ENCODE results near the gene MEPCE.

Gene MEPCE

GRCh38 chr7:100407285-100408180 lies 22.1 kb upstream of the MEPCE start:
- DNase-seq = peak; percentile 62

GRCh38 chr7:100411101-100411500 lies 18.5 kb upstream of the MEPCE start:
- no peak for DNase-seq

- no peak for DNase-seq
These were observed 16.3 kb upstream of the MEPCE start for GRCh38 chr7:100413346-100413745.

DNA sequence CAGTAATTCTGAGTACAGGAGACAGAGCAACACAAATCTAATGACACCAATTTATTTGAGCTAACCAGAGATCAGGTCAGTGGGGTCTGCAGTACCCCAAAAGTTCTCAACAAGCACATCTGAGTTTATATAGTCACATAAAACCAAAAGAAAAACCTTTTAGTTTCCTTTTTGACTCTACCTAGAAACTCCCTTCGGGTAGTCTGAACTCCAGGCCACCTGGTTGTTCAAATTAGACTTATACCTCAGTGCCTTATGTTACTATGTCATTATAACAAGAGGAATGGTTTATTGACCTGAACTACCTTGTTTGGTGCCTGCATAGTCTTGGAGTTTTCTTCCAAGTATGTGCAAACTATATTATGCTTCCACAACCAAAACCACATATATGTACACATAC lies 15.7 kb upstream of the MEPCE start:
- no peak for DNase-seq

DNA sequence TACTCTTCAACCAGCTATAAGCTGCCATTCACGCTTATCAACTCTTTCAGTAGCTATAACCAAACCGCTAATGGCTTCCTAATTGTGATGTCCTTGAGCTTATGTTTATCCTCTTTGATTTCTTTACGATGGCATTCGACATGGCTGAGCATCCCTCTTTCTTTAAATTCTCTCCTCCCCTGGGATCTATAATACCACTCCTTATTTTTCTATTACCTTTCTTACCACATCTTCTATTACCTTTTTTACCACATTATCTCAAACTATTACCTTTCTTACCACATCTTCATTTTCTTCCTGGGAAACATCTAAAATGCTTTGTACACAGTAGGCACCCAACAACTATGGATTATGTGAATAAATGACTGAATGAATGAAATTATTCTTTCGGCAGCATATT lies 14.2 kb upstream of the MEPCE start:
- DNase-seq = no peak

- DNase-seq = no peak
These were observed 10.5 kb upstream of the MEPCE start for GRCh38 chr7:100418930-100419659.

DNA sequence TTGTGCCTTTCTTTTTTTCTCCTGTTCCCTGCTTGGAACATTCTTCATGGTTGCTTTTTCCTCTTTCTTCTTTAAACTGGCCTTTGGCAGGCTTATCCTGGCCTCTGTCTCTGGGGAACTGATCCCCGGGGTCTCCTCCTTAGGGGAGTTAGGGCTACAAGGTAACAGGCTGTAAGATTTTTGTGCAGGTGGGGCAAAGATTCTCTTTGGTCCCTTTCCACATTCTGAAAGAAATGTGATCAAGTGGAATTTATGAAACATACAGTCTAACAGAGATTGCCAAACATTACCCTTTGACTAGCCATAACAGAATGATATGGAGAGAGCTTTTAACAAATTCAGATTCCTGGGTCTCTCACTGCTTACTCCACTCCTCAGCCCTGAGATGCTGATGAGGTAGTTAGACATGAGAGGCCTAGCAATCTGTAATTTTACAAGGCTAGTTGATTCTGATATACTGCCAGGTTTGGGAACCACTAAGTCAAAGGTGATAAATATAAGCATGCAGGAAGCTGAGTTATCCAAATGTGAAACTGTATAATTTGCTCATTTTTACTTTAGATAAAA lies 9.9 kb upstream of the MEPCE start:
- no peak for DNase-seq

DNA sequence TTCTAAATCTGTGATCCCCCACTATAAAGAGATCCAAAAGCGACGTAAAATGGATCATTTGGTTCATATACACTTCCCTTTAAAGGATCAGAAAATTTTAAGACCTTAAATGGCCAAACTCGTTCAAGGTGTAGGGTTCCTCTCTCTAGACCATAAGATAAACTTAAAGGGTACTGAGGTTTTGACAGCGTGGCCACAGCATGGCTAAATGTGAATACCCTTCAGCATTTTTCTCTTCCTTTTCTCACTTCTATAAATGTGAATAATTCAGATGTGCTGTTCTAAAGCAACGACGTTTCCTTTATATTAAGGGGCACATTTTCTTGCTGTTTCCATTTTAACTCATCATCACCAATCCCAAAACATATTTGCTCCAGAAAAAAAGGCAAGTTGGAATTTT lies 6.3 kb upstream of the MEPCE start:
- DNase-seq = no peak

DNA sequence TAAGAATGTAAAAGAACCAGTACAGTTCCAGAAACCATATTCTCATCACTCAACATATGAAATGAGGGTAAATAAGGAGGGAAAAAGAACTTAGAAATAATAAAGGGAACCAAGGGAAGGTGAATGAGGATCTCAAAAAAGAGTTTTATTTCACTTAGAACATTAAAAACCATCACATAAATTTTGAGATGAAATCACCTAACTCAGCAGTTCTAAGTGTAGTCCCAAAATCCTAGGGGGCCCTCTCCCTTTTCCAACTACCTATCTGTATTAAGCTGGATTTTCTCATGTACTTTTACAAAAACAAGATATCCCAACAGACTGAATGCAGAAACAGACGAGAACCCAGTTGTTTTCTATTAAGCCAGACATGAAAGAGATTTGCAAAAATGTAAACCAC lies 4.3 kb upstream of the MEPCE start:
- no peak for DNase-seq

DNA sequence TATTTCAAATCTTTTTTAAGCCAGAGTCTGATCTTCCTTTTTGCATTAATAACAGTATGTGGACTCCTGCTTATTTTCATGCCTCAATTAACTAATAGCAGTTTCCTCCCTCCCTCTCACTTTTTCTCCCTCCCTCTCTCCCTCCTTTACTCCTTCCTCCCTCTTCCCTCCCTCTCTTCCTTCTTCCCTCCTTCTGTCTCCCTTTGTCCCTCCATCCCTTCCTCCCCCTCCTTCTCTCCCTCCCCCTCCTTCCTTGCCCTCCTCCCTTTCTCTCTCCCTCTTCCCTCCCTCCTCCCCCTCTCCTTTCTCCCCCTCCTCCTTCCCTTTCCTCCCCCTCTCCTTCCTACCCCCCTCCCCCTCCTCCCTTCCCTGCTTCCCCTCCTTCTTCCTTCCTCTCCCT lies 3.1 kb upstream of the MEPCE start:
- no peak for DNase-seq

DNA sequence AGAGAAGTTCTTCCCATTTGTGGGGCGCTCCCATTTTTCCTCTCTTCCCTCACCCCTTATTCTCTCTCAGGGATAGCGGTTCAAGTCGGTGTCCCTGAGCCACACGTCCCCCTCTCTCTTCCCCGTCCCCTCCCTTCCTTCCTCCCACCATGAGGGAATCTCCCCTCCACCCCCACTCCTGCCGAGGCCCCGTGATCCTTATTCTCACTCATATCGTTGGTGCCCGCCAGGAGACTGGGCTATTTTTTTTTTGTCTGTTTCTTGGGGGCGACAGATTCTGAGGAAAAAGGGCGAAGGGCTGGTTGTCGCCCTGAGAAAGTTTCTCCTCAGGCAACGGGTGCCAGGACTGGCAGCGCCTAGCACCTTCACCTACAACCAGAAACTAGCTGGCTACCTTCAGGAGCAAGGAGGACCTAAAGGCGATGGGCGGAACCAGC lies 1.9 kb upstream of the MEPCE start:
- DNase-seq = no peak

GRCh38 chr7:100428199-100428966 lies 1.2 kb upstream of the MEPCE start, which contains the start of gene ZCWPW1:
Gene ZCWPW1, minus strand, starts transcription at chr7:100428703. Its CDS starts 8,054 bp downstream, at chr7:100420649.
- peak; percentile 96 for DNase-seq

DNA sequence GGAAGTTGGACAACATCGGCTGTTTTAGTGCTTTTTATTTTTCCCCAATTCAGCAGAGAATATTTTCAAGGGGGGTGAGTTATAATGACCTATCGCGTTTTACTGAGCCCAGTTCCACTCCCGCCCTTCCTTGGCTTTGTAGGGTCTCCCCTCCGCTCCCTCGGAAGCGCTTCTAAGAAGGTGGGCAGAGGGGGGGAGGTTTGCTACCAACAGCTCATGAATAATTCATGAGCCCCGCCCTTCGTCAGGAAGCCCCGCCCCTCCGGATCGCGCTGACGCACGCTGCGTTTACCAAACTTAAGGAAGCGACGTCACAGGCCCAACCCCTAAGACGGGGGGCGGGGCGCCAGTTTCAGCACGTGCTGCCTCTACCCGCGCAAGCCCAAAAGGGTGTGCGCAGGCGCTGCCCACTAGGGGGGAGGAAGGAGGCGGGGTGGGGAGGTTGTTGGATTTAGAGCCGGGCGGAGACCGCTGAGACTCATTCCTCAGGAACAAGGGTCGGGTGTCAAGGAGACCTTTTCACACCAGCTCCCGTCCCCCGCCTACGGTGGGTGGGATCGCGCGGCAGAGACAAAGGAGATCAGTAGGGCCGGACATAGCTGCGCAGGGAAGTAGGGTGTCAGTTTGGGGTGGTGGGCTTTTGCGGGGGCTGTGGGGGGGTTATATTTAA lies 529 bp upstream of the MEPCE start:
- DNase-seq = peak; percentile 100

- peak; percentile 54 for DNase-seq
These were observed 1.1 kb downstream of the MEPCE start for GRCh38 chr7:100430493-100431285.

DNA sequence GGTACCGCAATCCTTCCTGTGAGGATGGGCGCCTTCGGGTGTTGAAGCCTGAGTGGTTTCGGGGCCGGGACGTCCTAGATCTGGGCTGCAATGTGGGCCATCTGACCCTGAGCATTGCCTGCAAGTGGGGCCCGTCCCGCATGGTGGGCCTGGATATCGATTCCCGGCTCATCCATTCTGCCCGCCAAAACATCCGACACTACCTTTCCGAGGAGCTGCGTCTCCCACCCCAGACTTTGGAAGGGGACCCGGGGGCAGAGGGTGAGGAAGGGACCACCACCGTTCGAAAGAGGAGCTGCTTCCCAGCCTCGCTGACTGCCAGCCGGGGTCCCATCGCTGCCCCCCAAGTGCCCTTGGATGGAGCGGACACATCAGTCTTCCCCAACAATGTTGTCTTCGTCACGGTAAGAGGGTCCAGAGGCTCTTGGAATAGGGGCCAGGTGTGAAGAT lies 1.7 kb downstream of the MEPCE start:
- DNase-seq = no peak

- no peak for DNase-seq
These were observed 2.4 kb downstream of the MEPCE start for GRCh38 chr7:100432053-100432452.

- no peak for DNase-seq
These were observed 3.1 kb downstream of the MEPCE start for GRCh38 chr7:100432621-100433275.

GRCh38 chr7:100433276-100433591 lies 3.6 kb downstream of the MEPCE start:
- DNase-seq = no peak

- DNase-seq = no peak
These were observed 4.1 kb downstream of the MEPCE start for GRCh38 chr7:100433592-100434296.
